ENCODE measurements around the gene LMNA. TPM values are rescaled to one million over a fixed set of nuclear protein-coding genes. Genes with fewer than 3 reads are reported as not detected.

Gene LMNA
- total and polyA plus RNA-seq, 10 of the 15 experiments (the other 5 are each of a cell fraction or from before 2014, with no cell fraction given), result 0.42 to 334 (median 81.1) TPM

GRCh38 chr1:156146020-156146768 lies 31.7 kb downstream of the LMNA start (continued):
- TF ChIP-seq MLLT1 (IDR thresholded peaks at IDR 0.05), result no peak
- TF ChIP-seq ELK1 (IDR thresholded peaks at IDR 0.05; ENCODE audit: low read depth, low read length), result no peak
- TF ChIP-seq IRF3 (IDR thresholded peaks at IDR 0.05), result no peak
- TF ChIP-seq PKNOX1 (IDR thresholded peaks at IDR 0.05), result no peak
- TF ChIP-seq TBL1XR1 (IDR thresholded peaks at IDR 0.05; ENCODE audit: low read depth, low read length), result 0 out of 2 replicates have a peak, but pooled peaks have one; percentile 21
- TF ChIP-seq ZNF24 (IDR thresholded peaks at IDR 0.05), result no peak
- TF ChIP-seq IKZF2 (IDR thresholded peaks at IDR 0.05), result peak; percentile 49 to 53; a peak in 3 of 4 replicates
- peak; percentile 74 to 82 (median 77) for TF ChIP-seq CTCF (IDR thresholded peaks at IDR 0.05 in 2 of 3, conservative IDR thresholded peaks at IDR 0.05 in 1 of 3; ENCODE audit: control insufficient read depth in 2 of 3, extremely low read depth in 1 of 3, insufficient read depth in 1 of 3, low read depth in 3 of 3, low read length in 3 of 3)
- no peak for TF ChIP-seq CBX3 (IDR thresholded peaks at IDR 0.05; ENCODE audit: borderline replicate concordance, low read depth)
- TF ChIP-seq TCF12 (IDR thresholded peaks at IDR 0.05; ENCODE audit: low read depth, low read length), result no peak

Data from GM12878 (cell line).